PFSK-1 (cell line): ENCODE measurements around the gene NTPCR.

Experiments used
- FOXP2 ChIP-seq: optimal IDR thresholded peaks from 2 replicates; pipeline ENCODE3; 2011; ENCODE audit warnings: borderline replicate concordance, control low read depth, inconsistent platforms; ENCODE audit not compliant: insufficient read depth; ENCODE audit errors: extremely low read length, extremely low read depth
- POLR2AphosphoS5 ChIP-seq: IDR thresholded peaks from 2 replicates; pipeline ENCODE4 v1.6.1; 2012; ENCODE audit warnings: low read depth, mild to moderate bottlenecking, control low read depth, low read length, moderate library complexity
- SIN3A ChIP-seq: IDR thresholded peaks from 2 replicates; pipeline ENCODE4 v1.6.1; 2012; ENCODE audit warnings: mild to moderate bottlenecking, low read length, moderate library complexity, borderline replicate concordance; ENCODE audit not compliant: insufficient read depth
- TAF1 ChIP-seq: IDR thresholded peaks from 2 replicates; pipeline ENCODE4 v1.6.1; 2012; ENCODE audit warnings: low read length, control low read depth, borderline replicate concordance; ENCODE audit not compliant: insufficient read depth

- no peak for TF ChIP-seq POLR2AphosphoS5
- TF ChIP-seq TAF1: no peak
- TF ChIP-seq SIN3A: no peak
- no peak for TF ChIP-seq FOXP2
These were observed 18.0 kb downstream of the NTPCR start for GRCh38 chr1:232968391-232968790.
